Activated CD4-positive, CD25-positive, alpha-beta regulatory T cell treated with anti-CD3 and anti-CD28 coated beads, Interleukin-2, amount 50 U/mL, for 24 hours (primary cell): ENCODE measurements around the gene TMEM87B.

Experiments
- ATAC-seq, 2 donors: fragments of 150-1000 bp; cut with Tn5 transposase; one replicate each; pipeline ENCODE4 v1.10.0; 2021; ENCODE audit warnings: mild to moderate bottlenecking in 1 of 2, moderate library complexity in 1 of 2

TMEM87B gene

GRCh38 chr2:112054847-112055729 is at the start of gene TMEM87B:
Gene TMEM87B, plus strand, starts transcription at chr2:112055269. Its CDS starts 323 bp downstream, at chr2:112055592.
- peak; percentile 78 to 81 for ATAC-seq

- no peak for ATAC-seq
These were observed 49.5 kb upstream of the TMEM87B start for GRCh38 chr2:112005406-112006075.

GRCh38 chr2:112006076-112006410 is 49.0 kb upstream of the TMEM87B start:
- ATAC-seq = no peak

GRCh38 chr2:112007493-112007892 is 47.6 kb upstream of the TMEM87B start:
- no peak for ATAC-seq

- no peak for ATAC-seq
These were observed 46.1 kb upstream of the TMEM87B start for GRCh38 chr2:112008910-112009485.

- ATAC-seq = no peak
These were observed 44.3 kb upstream of the TMEM87B start for GRCh38 chr2:112010751-112011150.

GRCh38 chr2:112012556-112012955 is 42.5 kb upstream of the TMEM87B start:
- ATAC-seq = no peak

- ATAC-seq = no peak
These were observed 36.2 kb upstream of the TMEM87B start for GRCh38 chr2:112018846-112019245.

- no peak for ATAC-seq
These were observed 35.5 kb upstream of the TMEM87B start for GRCh38 chr2:112019569-112019982.

GRCh38 chr2:112020561-112020960 is 34.5 kb upstream of the TMEM87B start:
- no peak for ATAC-seq

- ATAC-seq = no peak
These were observed 33.8 kb upstream of the TMEM87B start for GRCh38 chr2:112021290-112021689.

- ATAC-seq = no peak
These were observed 33.3 kb upstream of the TMEM87B start for GRCh38 chr2:112021781-112022231.

GRCh38 chr2:112023707-112024106 is 31.4 kb upstream of the TMEM87B start:
- ATAC-seq = no peak

- ATAC-seq = no peak
These were observed 30.8 kb upstream of the TMEM87B start for GRCh38 chr2:112024231-112024630.

- ATAC-seq = no peak
These were observed 30.1 kb upstream of the TMEM87B start for GRCh38 chr2:112024896-112025491.

- ATAC-seq = no peak
These were observed 28.6 kb upstream of the TMEM87B start for GRCh38 chr2:112026509-112026908.

GRCh38 chr2:112027767-112028166 is 27.3 kb upstream of the TMEM87B start:
- no peak for ATAC-seq

GRCh38 chr2:112029164-112029563 is 25.9 kb upstream of the TMEM87B start:
- no peak for ATAC-seq

GRCh38 chr2:112031473-112032223 is 23.4 kb upstream of the TMEM87B start:
- no peak for ATAC-seq

- no peak for ATAC-seq
These were observed 22.9 kb upstream of the TMEM87B start for GRCh38 chr2:112032224-112032586.

- ATAC-seq = no peak
These were observed 22.2 kb upstream of the TMEM87B start for GRCh38 chr2:112032689-112033465.

GRCh38 chr2:112033600-112033999 is 21.5 kb upstream of the TMEM87B start:
- no peak for ATAC-seq
